H9 (cell line): ENCODE measurements around the gene SPAG6. TPM values are rescaled to one million over a fixed set of nuclear protein-coding genes. Genes with fewer than 3 reads are reported as not detected.

Source experiments
- DNase-seq: peaks from one replicate; pipeline ENCODE4 v3.0.0-alpha.2; 2017
- H2AFZ ChIP-seq: one replicate; pipeline ENCODE4 v1.6.1; 2013; ENCODE audit warnings: mild to moderate bottlenecking, low read length, control low read depth, moderate library complexity
- H2AK5ac ChIP-seq: 2 replicates; pipeline ENCODE4 v1.6.1; 2013; ENCODE audit warnings: low read length, control low read depth, mixed read lengths; ENCODE audit not compliant: insufficient read length
- H2BK120ac ChIP-seq: one replicate; pipeline ENCODE4 v1.6.1; 2013; ENCODE audit warnings: low read depth, mild to moderate bottlenecking, low read length, control low read depth, inconsistent platforms; ENCODE audit not compliant: poor library complexity, severe bottlenecking
- H2BK12ac ChIP-seq: 2 replicates; pipeline ENCODE4 v1.6.1; 2013; ENCODE audit warnings: low read length, control low read depth, mixed read lengths, low read depth; ENCODE audit not compliant: insufficient read length
- H2BK15ac ChIP-seq: 2 replicates; pipeline ENCODE4 v1.6.1; 2013; ENCODE audit warnings: low read depth, low read length, control low read depth
- H2BK20ac ChIP-seq: one replicate; pipeline ENCODE4 v1.6.1; 2013; ENCODE audit warnings: low read depth, mild to moderate bottlenecking, low read length, control low read depth, inconsistent platforms; ENCODE audit not compliant: poor library complexity, severe bottlenecking
- H2BK5ac ChIP-seq: 2 replicates; pipeline ENCODE4 v1.6.1; 2013; ENCODE audit warnings: low read length, control low read depth, mixed read lengths; ENCODE audit not compliant: insufficient read length
- H3K14ac ChIP-seq: 2 replicates; pipeline ENCODE4 v1.6.1; 2013; ENCODE audit warnings: low read length, control low read depth; ENCODE audit not compliant: insufficient read depth
- H3K18ac ChIP-seq: 2 replicates; pipeline ENCODE4 v1.6.1; 2013; ENCODE audit warnings: low read depth, mild to moderate bottlenecking, mixed read lengths, low read length, control low read depth; ENCODE audit not compliant: insufficient read length
- H3K23ac ChIP-seq: 2 replicates; pipeline ENCODE4 v1.6.1; 2013; ENCODE audit warnings: low read length, control low read depth, mixed read lengths, low read depth; ENCODE audit not compliant: insufficient read length
- H3K23me2 ChIP-seq: 2 replicates; pipeline ENCODE4 v1.6.1; 2013; ENCODE audit warnings: low read depth, mild to moderate bottlenecking, mixed read lengths, low read length, control low read depth; ENCODE audit not compliant: insufficient read length, poor library complexity, severe bottlenecking
- H3K27ac ChIP-seq: 2 replicates; pipeline ENCODE4 v1.5.1; 2013; ENCODE audit warnings: low read length, control low read depth, mixed read lengths, low read depth; ENCODE audit not compliant: insufficient read length
- H3K27me3 ChIP-seq: 2 replicates; pipeline ENCODE4 v1.6.1; 2013; ENCODE audit warnings: low read length, control low read depth, inconsistent platforms; ENCODE audit not compliant: insufficient read depth
- H3K4ac ChIP-seq: 2 replicates; pipeline ENCODE4 v1.6.1; 2013; ENCODE audit warnings: low read depth, mild to moderate bottlenecking, control low read depth, inconsistent platforms, low read length, moderate library complexity
- H3K4me1 ChIP-seq: 2 replicates; pipeline ENCODE4 v1.6.1; 2013; ENCODE audit warnings: low read length, control low read depth, inconsistent platforms; ENCODE audit not compliant: insufficient read depth
- H3K4me2 ChIP-seq: 2 replicates; pipeline ENCODE4 v1.6.1; 2013; ENCODE audit warnings: low read length, control low read depth, mixed read lengths; ENCODE audit not compliant: insufficient read length, insufficient read depth
- H3K56ac ChIP-seq: 2 replicates; pipeline ENCODE4 v1.6.1; 2013; ENCODE audit warnings: low read depth, mild to moderate bottlenecking, mixed read lengths, low read length, control low read depth; ENCODE audit not compliant: insufficient read length
- H3K79me1 ChIP-seq: 2 replicates; pipeline ENCODE4 v1.6.1; 2013; ENCODE audit warnings: low read depth, mild to moderate bottlenecking, moderate library complexity, low read length, control low read depth, inconsistent platforms; ENCODE audit not compliant: insufficient read depth, poor library complexity, severe bottlenecking
- H3K79me2 ChIP-seq: 2 replicates; pipeline ENCODE4 v1.6.1; 2013; ENCODE audit warnings: low read length, control low read depth, inconsistent platforms; ENCODE audit not compliant: insufficient read depth
- H3K9ac ChIP-seq: 2 replicates; pipeline ENCODE4 v1.6.1; 2013; ENCODE audit warnings: low read length, control low read depth, mixed read lengths; ENCODE audit not compliant: insufficient read length; ENCODE audit errors: extremely low read depth
- H3K9me3 ChIP-seq: one replicate; pipeline ENCODE4 v1.6.1; 2013; ENCODE audit warnings: low read depth, low read length, inconsistent platforms; ENCODE audit not compliant: control insufficient read depth
- H3T11ph ChIP-seq: one replicate; pipeline ENCODE4 v1.6.1; 2013; ENCODE audit warnings: mild to moderate bottlenecking, low read length, control low read depth, inconsistent platforms
- H4K20me1 ChIP-seq: one replicate; pipeline ENCODE4 v1.6.1; 2013; ENCODE audit not compliant: control insufficient read depth, insufficient read length, insufficient read depth
- H4K5ac ChIP-seq: 2 replicates; pipeline ENCODE4 v1.6.1; 2013; ENCODE audit warnings: low read depth, mild to moderate bottlenecking, mixed read lengths, low read length, control low read depth; ENCODE audit not compliant: insufficient read length
- H4K8ac ChIP-seq: replicated peaks from 2 replicates; pipeline ENCODE4 v1.6.1; 2013; ENCODE audit warnings: low read length, control low read depth, mixed read lengths, low read depth; ENCODE audit not compliant: insufficient read length
- H4K91ac ChIP-seq: 2 replicates; pipeline ENCODE4 v1.6.1; 2013; ENCODE audit warnings: low read depth, mild to moderate bottlenecking, moderate library complexity, mixed read lengths, low read length, control low read depth; ENCODE audit not compliant: insufficient read length
- H3K27ac Mint-ChIP-seq, 3 experiments: 2 replicates in 2 of 3; 3 replicates in 1 of 3; pipeline ENCODE4 v1.8.0; 2020 to 2021; ENCODE audit warnings: mixed read lengths in 3 of 3, mild to moderate bottlenecking in 1 of 3, moderate library complexity in 1 of 3
- H3K27me3 Mint-ChIP-seq: 2 replicates; pipeline ENCODE4 v1.8.0; 2021; ENCODE audit warnings: low read depth, mild to moderate bottlenecking, moderate library complexity, mixed read lengths
- H3K36me3 Mint-ChIP-seq, 3 experiments: 2 replicates in 2 of 3; 3 replicates in 1 of 3; pipeline ENCODE4 v1.8.0; 2020 to 2021; ENCODE audit warnings: low read depth in 3 of 3, mixed read lengths in 3 of 3; ENCODE audit not compliant: insufficient read depth in 1 of 3
- H3K4me1 Mint-ChIP-seq, 2 experiments: 2 replicates each; pipeline ENCODE4 v1.8.0; 2020; ENCODE audit warnings: mixed read lengths in 2 of 2
- H3K4me3 Mint-ChIP-seq, 2 experiments: 2 replicates in 1 of 2; 3 replicates in 1 of 2; pipeline ENCODE4 v1.8.0; 2020 to 2021; ENCODE audit warnings: mild to moderate bottlenecking in 2 of 2, mixed read lengths in 2 of 2, moderate library complexity in 1 of 2
- H3K9me3 Mint-ChIP-seq, 2 experiments: 2 replicates in 1 of 2; 3 replicates in 1 of 2; pipeline ENCODE4 v1.8.0; 2020; ENCODE audit warnings: mild to moderate bottlenecking in 2 of 2, mixed read lengths in 2 of 2, moderate library complexity in 1 of 2
- CTCF ChIP-seq: fragments of 200-600 bp; sonication (generic); conservative IDR thresholded peaks from 3 replicates; pipeline ENCODE4 v1.8.0; 2021; ENCODE audit warnings: antibody characterized with exemption, mild to moderate bottlenecking
- WGBS: extraction: QIAGEN DNeasy Blood & Tissue Kit; methylation state at CpG from one replicate; pipeline ENCODE4 v1.1.7; 2013; ENCODE audit warnings: missing lambda C conversion rate, low lambda C conversion rate, mixed read lengths; ENCODE audit not compliant: insufficient read length; ENCODE audit errors: extremely low coverage; 5-methylcytosine and 5-hydroxymethylcytosine counted together
- total RNA-seq: library from RNA; stranded (reverse); gene quantifications from 2 replicates; pipeline ENCODE4 v1.2.1, GENCODE V29; 2021

SPAG6 gene
- total RNA-seq, 1 experiment from 2014 or later: 0.24 TPM

- no peak overlapping the region for H3K14ac ChIP-seq
- H4K8ac ChIP-seq: no peak overlapping the region
- DNase-seq: no peak
- H3K4me1 ChIP-seq: no peaks in the 10 kb centered on the region
- H2AK5ac ChIP-seq: no peak overlapping the region
- H2BK120ac ChIP-seq: no peak overlapping the region
- H4K20me1 ChIP-seq: no peaks in the 10 kb centered on the region
- no peaks in the 10 kb centered on the region for H3K79me1 ChIP-seq
- no peak overlapping the region for H2BK20ac ChIP-seq
- no peak overlapping the region for H2BK12ac ChIP-seq
- no peak overlapping the region for H3K18ac ChIP-seq
- H3K4ac ChIP-seq: no peak overlapping the region
- H3K23me2 ChIP-seq: no peaks in the 10 kb centered on the region
- no peak overlapping the region for H3K56ac ChIP-seq
- H3T11ph ChIP-seq: no peak overlapping the region
- no peak overlapping the region for H4K5ac ChIP-seq
- H3K4me3 Mint-ChIP-seq: no peak overlapping the region
- H3K23ac ChIP-seq: no peak overlapping the region
- no peak overlapping the region for H4K91ac ChIP-seq
- H3K27ac ChIP-seq: no peak overlapping the region
- TF ChIP-seq CTCF: no peak
- no peak overlapping the region for H2AFZ ChIP-seq
- H3K79me2 ChIP-seq: no peaks in the 10 kb centered on the region
- no peak overlapping the region for H2BK5ac ChIP-seq
- no peak overlapping the region for H3K4me2 ChIP-seq
- no peak overlapping the region for H3K9ac ChIP-seq
- no peak overlapping the region for H3K27ac Mint-ChIP-seq
- H3K36me3 Mint-ChIP-seq: no peaks in the 10 kb centered on the region
- WGBS: no CpG with 5 or more reads among the region's 2 CpGs
- no peaks in the 10 kb centered on the region for H3K4me1 Mint-ChIP-seq
- H2BK15ac ChIP-seq: no peak overlapping the region
- no peaks in the 10 kb centered on the region for H3K27me3 ChIP-seq
- no peaks in the 10 kb centered on the region for H3K9me3 Mint-ChIP-seq
- H3K9me3 ChIP-seq: no peaks in the 10 kb centered on the region
- no peaks in the 10 kb centered on the region; the same call in 1 of the 2 replicates for H3K27me3 Mint-ChIP-seq
These were observed 21.5 kb downstream of the SPAG6 start for GRCh38 chr10:22366771-22367170.
